Hepatocyte (in vitro differentiated cells): ENCODE measurements around the gene WRNIP1.

Source experiments
- CTCF ChIP-seq: fragments of 200-600 bp; sonication (generic); IDR thresholded peaks from 2 replicates; pipeline ENCODE4 v1.5.1; 2016; ENCODE audit warnings: antibody characterized with exemption, mild to moderate bottlenecking; ENCODE audit not compliant: poor library complexity
- EZH2phosphoT487 ChIP-seq: fragments of 200-600 bp; sonication (generic); IDR thresholded peaks from one replicate; pipeline ENCODE4 v1.6.1; 2018; ENCODE audit warnings: antibody characterized with exemption, mild to moderate bottlenecking, low read depth, moderate library complexity; ENCODE audit not compliant: unreplicated experiment, severe bottlenecking

- TF ChIP-seq EZH2phosphoT487 (no peak), CTCF (peak; percentile 53)
These were observed at the start of gene WRNIP1 for GRCh38 chr6:2765166-2765895.
